Right cardiac atrium (tissue), 5 donors: Measurements from ENCODE around the gene WASL. TPM values are rescaled to one million over a fixed set of nuclear protein-coding genes. Genes with fewer than 3 reads are reported as not detected.
"Not testable (repeated sequence)": the region's sequence is repeated elsewhere in the genome, so short reads cannot be mapped to it uniquely, and the experiment has no call there.

Experiments
- ATAC-seq, 2 donors: fragments of 200-7000 bp; cut with Tn5 transposase; one replicate each; pipeline versions ENCODE4 v1.8.0 to v1.9.1; 2020; ENCODE audit warnings: moderate library complexity in 2 of 2, mild to moderate bottlenecking in 1 of 2
- DNase-seq, 3 donors: peaks; one replicate each; pipeline ENCODE4 v3.0.0-alpha.2; 2020
- H3K27ac ChIP-seq: one replicate; pipeline ENCODE4 v1.5.1; 2013; ENCODE audit warnings: mild to moderate bottlenecking, low read length, control low read depth, moderate library complexity
- H3K27me3 ChIP-seq: one replicate; pipeline ENCODE4 v1.6.1; 2013; ENCODE audit not compliant: control insufficient read depth, insufficient read depth
- H3K4me1 ChIP-seq: one replicate; pipeline ENCODE4 v1.6.1; 2013; ENCODE audit warnings: low read length; ENCODE audit not compliant: control insufficient read depth, insufficient read depth
- H3K4me3 ChIP-seq: one replicate; pipeline ENCODE4 v1.5.1; 2013; ENCODE audit warnings: low read length, control low read depth
- H3K9me3 ChIP-seq: one replicate; pipeline ENCODE4 v1.6.1; 2013; ENCODE audit warnings: low read length; ENCODE audit not compliant: control insufficient read depth
- WGBS: extraction: QIAGEN DNeasy Blood & Tissue Kit; methylation state at CpG from one replicate; pipeline ENCODE4 v1.1.7; 2013; 5-methylcytosine and 5-hydroxymethylcytosine counted together
- intact Hi-C, 4 donors: fragments of 100-400 bp; cut with DNase I; formaldehyde crosslinking; loops; one replicate each; pipeline versions ENCODE4 v1.11.0 to v1.14.0; 2022 to 2023
- long read RNA-seq, 4 donors: library from polyadenylated mRNA; unstranded; transcript quantifications; one replicate each; pipeline ENCODE4 v2.0.0, GENCODE V29; 2020 to 2021
- polyA plus RNA-seq: library from polyadenylated mRNA; stranded (reverse); fragments of 200-250 nt; gene quantifications from one replicate; pipeline ENCODE4 v1.2.3, GENCODE V29; 2013
- total RNA-seq, 4 donors: library from RNA; stranded (reverse); fragmentation: NEBNext Ultra II Directional; extraction: Animal tissue kit (Norgen Biotek cat#: 25700); gene quantifications; one replicate each; pipeline ENCODE4 v1.2.1, GENCODE V29; 2021
- donor health status: healthy with polysubstance abuse.
- donor health status: DM: no; HTN: yes; CAD: no.
- donor health status: DM: no; HTN: no; CAD: no.
- donor health status: DM: no; HTN: yes; CAD: no; lungs with severe emphysema.
- donor health status: DM: yes; HTN: yes; CAD: no.

WASL gene
- 10 to 100 TPM; 24.7 to 32.5 (median 28.6) TPM for total RNA-seq
- 16.9 TPM for polyA plus RNA-seq
- long read RNA-seq, donor 1, full-length matches to known transcripts, result 18 of 51 reads
- long read RNA-seq, donor 1, partial matches to known transcripts, result 30 of 51 reads
- long read RNA-seq, donor 1, other reads (novel, unspliced or antisense), result 3 of 51 reads
- long read RNA-seq, donor 2, full-length matches to known transcripts, result 14 of 20 reads
- long read RNA-seq, donor 2, partial matches to known transcripts, result 5 of 20 reads
- long read RNA-seq, donor 2, other reads (novel, unspliced or antisense), result 1 of 20 reads
- long read RNA-seq, donor 3, full-length matches to known transcripts, result 9 of 28 reads
- long read RNA-seq, donor 3, partial matches to known transcripts, result 18 of 28 reads
- long read RNA-seq, donor 3, other reads (novel, unspliced or antisense), result 1 of 28 reads
- long read RNA-seq, donor 4, full-length matches to known transcripts, result 18 of 34 reads
- long read RNA-seq, donor 4, partial matches to known transcripts, result 13 of 34 reads
- long read RNA-seq, donor 4, other reads (novel, unspliced or antisense), result 3 of 34 reads

- H3K27me3 ChIP-seq, result no peaks in the 10 kb centered on the region
- H3K4me1 ChIP-seq, result no peaks in the 10 kb centered on the region
- intact Hi-C loops, result loop anchor here in 1 of 4 donors (10.0 kb wide), 1 partner anchor 54 kb away; no protein-coding TSS in a partner anchor
- ATAC-seq (peak; percentile 97), DNase-seq (peak; percentile 92 to 97 (median 96))
- H3K27ac ChIP-seq, result peak within 1 kb of the TSS; percentile 99
- under 1% methylated on average over 93 of the region's 93 CpGs for WGBS
- no peaks in the 10 kb centered on the region for H3K9me3 ChIP-seq
- H3K4me3 ChIP-seq, result peak within 1 kb of the TSS; percentile 75
These were observed at the start of gene WASL for GRCh38 chr7:123748734-123749536. TSS of gene WASL (minus strand) at chr7:123749003. CDS start at chr7:123748734, 269 bp downstream.

GRCh38 chr7:123797673-123798531, 49.1 kb upstream of the WASL start:
- Histone ChIP-seq H3K4me3 (no peak overlapping the region), H3K4me1 (no peaks in the 10 kb centered on the region), H3K27me3 (no peaks in the 10 kb centered on the region), H3K9me3 (no peaks in the 10 kb centered on the region), H3K27ac (no peak overlapping the region)
- intact Hi-C loops, result loop anchor here in 2 of 4 donors (2.0 to 5.0 kb wide), 2 partner anchors 64 to 67 kb away; no protein-coding TSS in a partner anchor
- 52% methylated on average over 2 of the region's 2 CpGs for WGBS
- ATAC-seq, result peak; percentile 42 to 77
- DNase-seq, result no peak

- no peaks in the 10 kb centered on the region for H3K9me3 ChIP-seq
- DNase-seq, result no peak
These were observed 47.8 kb upstream of the WASL start for GRCh38 chr7:123796568-123796967.

GRCh38 chr7:123795917-123796316, 47.1 kb upstream of the WASL start:
- intact Hi-C loops, result loop anchor here in 1 of 4 donors (5.0 kb wide), 1 partner anchor 66 kb away; no protein-coding TSS in a partner anchor
- Histone ChIP-seq H3K27ac (no peak overlapping the region), H3K9me3 (no peaks in the 10 kb centered on the region), H3K27me3 (no peaks in the 10 kb centered on the region), H3K4me3 (no peak overlapping the region), H3K4me1 (no peaks in the 10 kb centered on the region)
- ATAC-seq (no peak), DNase-seq (no peak)
- 90% methylated on average over 1 of the region's 1 CpG for WGBS

More at GRCh38 chr7:123796568-123796967, 47.8 kb upstream of the WASL start:
- intact Hi-C loops, result loop anchor here in 1 of 4 donors (5.0 kb wide), 1 partner anchor 66 kb away; no protein-coding TSS in a partner anchor
- no peak for ATAC-seq
- Histone ChIP-seq H3K27me3 (no peaks in the 10 kb centered on the region), H3K4me1 (no peaks in the 10 kb centered on the region), H3K4me3 (no peak overlapping the region), H3K27ac (no peak overlapping the region)
- WGBS, result 94% methylated on average over 1 of the region's 1 CpG

- not testable (repeated sequence) for DNase-seq, H3K27ac ChIP-seq, ATAC-seq, H3K27me3 ChIP-seq, H3K4me3 ChIP-seq, H3K9me3 ChIP-seq, H3K4me1 ChIP-seq
- 92% methylated on average over 1 of the region's 1 CpG for WGBS
- intact Hi-C loops, result loop anchor here in 1 of 4 donors (5.0 kb wide), 1 partner anchor 67 kb away; no protein-coding TSS in a partner anchor
These were observed 46.3 kb upstream of the WASL start for GRCh38 chr7:123795116-123795515.

GRCh38 chr7:123792547-123792946, 43.7 kb upstream of the WASL start:
- H3K27me3 ChIP-seq, result no peaks in the 10 kb centered on the region
- no peak for ATAC-seq
- intact Hi-C loops, result no loop called here
- H3K4me3 ChIP-seq, result no peak overlapping the region
- no peaks in the 10 kb centered on the region for H3K9me3 ChIP-seq
- no peak for DNase-seq
- no peaks in the 10 kb centered on the region for H3K4me1 ChIP-seq
- WGBS, result 64% methylated on average over 1 of the region's 1 CpG
- no peak overlapping the region for H3K27ac ChIP-seq

- Histone ChIP-seq H3K27ac (no peak overlapping the region), H3K9me3 (no peaks in the 10 kb centered on the region), H3K4me1 (no peaks in the 10 kb centered on the region), H3K4me3 (no peak overlapping the region), H3K27me3 (no peaks in the 10 kb centered on the region)
- 90% methylated on average over 5 of the region's 5 CpGs for WGBS
- no peak for ATAC-seq
- no peak for DNase-seq
- intact Hi-C loops, result no loop called here
These were observed 42.2 kb upstream of the WASL start for GRCh38 chr7:123791001-123791400.

- H3K27me3 ChIP-seq, result no peaks in the 10 kb centered on the region
- intact Hi-C loops, result no loop called here
- no peaks in the 10 kb centered on the region for H3K9me3 ChIP-seq
- H3K4me1 ChIP-seq, result no peaks in the 10 kb centered on the region
- H3K27ac ChIP-seq, result no peak overlapping the region
- no peak overlapping the region for H3K4me3 ChIP-seq
- WGBS, result 80% methylated on average over 3 of the region's 3 CpGs
- DNase-seq (no peak), ATAC-seq (no peak)
These were observed 41.0 kb upstream of the WASL start for GRCh38 chr7:123789817-123790216.

GRCh38 chr7:123789206-123789784, 40.5 kb upstream of the WASL start:
- Histone ChIP-seq H3K4me3 (no peak overlapping the region), H3K27ac (no peak overlapping the region), H3K9me3 (no peaks in the 10 kb centered on the region), H3K4me1 (no peaks in the 10 kb centered on the region), H3K27me3 (no peaks in the 10 kb centered on the region)
- 93% methylated on average over 4 of the region's 4 CpGs for WGBS
- DNase-seq (no peak), ATAC-seq (no peak)
- intact Hi-C loops, result no loop called here

GRCh38 chr7:123788584-123788983, 39.8 kb upstream of the WASL start:
- intact Hi-C loops, result no loop called here
- no peak overlapping the region for H3K27ac ChIP-seq
- H3K4me1 ChIP-seq, result no peaks in the 10 kb centered on the region
- no peak overlapping the region for H3K4me3 ChIP-seq
- 88% methylated on average over 2 of the region's 2 CpGs for WGBS
- ATAC-seq (no peak), DNase-seq (no peak)
- H3K9me3 ChIP-seq, result no peaks in the 10 kb centered on the region
- H3K27me3 ChIP-seq, result no peaks in the 10 kb centered on the region
